Muscle layer of duodenum (tissue), 2 donors: ENCODE data around the gene CDH20.

Experiments
- H3K27ac ChIP-seq: one replicate; pipeline ENCODE4 v1.7.0; 2013; ENCODE audit warnings: mild to moderate bottlenecking, low read length
- H3K27me3 ChIP-seq: one replicate; pipeline ENCODE4 v1.7.0; 2013; ENCODE audit warnings: low read depth, mild to moderate bottlenecking, control low read depth, low read length
- H3K36me3 ChIP-seq, 2 donors: one replicate each; pipeline ENCODE4 v1.7.0; 2013; ENCODE audit warnings: low read length in 2 of 2, control low read depth in 1 of 2, mild to moderate bottlenecking in 1 of 2; ENCODE audit not compliant: insufficient read depth in 2 of 2, control insufficient read depth in 1 of 2
- H3K4me1 ChIP-seq, 2 donors: one replicate each; pipeline ENCODE4 v1.7.0; 2013; ENCODE audit warnings: low read length in 2 of 2, mild to moderate bottlenecking in 2 of 2, control low read depth in 1 of 2, moderate library complexity in 1 of 2; ENCODE audit not compliant: insufficient read depth in 2 of 2, control insufficient read depth in 1 of 2
- H3K4me3 ChIP-seq, 2 donors: one replicate each; pipeline ENCODE4 v1.7.0; 2013; ENCODE audit warnings: low read length in 2 of 2, low read depth in 1 of 2, mild to moderate bottlenecking in 1 of 2
- H3K9me3 ChIP-seq, 2 donors: one replicate each; pipeline ENCODE4 v1.7.0; 2013; ENCODE audit warnings: low read length in 2 of 2, control low read depth in 1 of 2, mild to moderate bottlenecking in 1 of 2; ENCODE audit not compliant: control insufficient read depth in 1 of 2
- donor health status: healthy.

CDH20 gene

DNA sequence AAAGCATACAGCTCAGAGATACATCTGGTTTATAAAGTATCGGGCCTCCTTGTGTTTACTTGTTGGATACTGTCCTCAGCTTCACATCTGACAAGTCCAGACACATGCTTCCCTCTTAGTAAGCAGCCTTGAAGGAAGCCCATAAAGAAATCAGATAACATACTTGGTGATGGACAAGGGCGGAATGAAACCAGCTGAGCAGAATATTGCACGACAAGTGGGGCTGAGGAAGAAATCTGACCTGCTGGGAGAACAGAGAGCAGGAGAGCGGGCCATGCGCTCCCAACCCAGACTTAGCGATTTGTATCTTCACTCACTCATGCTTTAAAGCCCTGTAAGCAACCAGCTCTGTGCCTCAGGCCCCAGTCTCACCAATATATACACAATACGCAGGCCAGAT lies 208.4 kb downstream of the CDH20 start:
- no peaks in the 10 kb centered on the region for H3K36me3 ChIP-seq

DNA sequence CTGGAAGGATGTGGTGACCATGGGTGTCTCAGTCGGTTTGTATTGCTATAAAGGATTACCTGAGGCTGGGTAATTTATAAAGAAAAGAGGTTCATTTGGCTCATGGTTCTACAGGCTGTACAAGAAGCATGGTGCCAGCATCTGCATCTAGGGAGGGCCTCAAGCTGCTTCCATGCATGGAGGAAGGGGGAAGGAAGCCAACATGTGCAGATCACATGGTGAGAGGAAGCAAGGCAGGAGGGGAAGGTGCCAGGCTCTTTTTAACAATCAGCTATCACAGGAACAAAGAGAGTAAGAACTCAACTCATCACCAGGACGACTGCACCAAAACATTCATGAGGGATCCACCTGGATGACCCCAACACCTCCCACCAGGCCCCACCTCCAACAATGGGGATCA lies 209.4 kb downstream of the CDH20 start:
- Histone ChIP-seq H3K27ac (no peak overlapping the region), H3K36me3 (no peaks in the 10 kb centered on the region), H3K4me1 (no peaks in the 10 kb centered on the region), H3K9me3 (no peaks in the 10 kb centered on the region), H3K27me3 (no peaks in the 10 kb centered on the region), H3K4me3 (no peak overlapping the region)

More for the DNA sequence above, 208.4 kb downstream of the CDH20 start:
- no peaks in the 10 kb centered on the region for H3K4me1 ChIP-seq
- H3K27me3 ChIP-seq, result no peaks in the 10 kb centered on the region
- H3K9me3 ChIP-seq, result no peaks in the 10 kb centered on the region
- H3K27ac ChIP-seq, result no peak overlapping the region
- no peak overlapping the region for H3K4me3 ChIP-seq

DNA sequence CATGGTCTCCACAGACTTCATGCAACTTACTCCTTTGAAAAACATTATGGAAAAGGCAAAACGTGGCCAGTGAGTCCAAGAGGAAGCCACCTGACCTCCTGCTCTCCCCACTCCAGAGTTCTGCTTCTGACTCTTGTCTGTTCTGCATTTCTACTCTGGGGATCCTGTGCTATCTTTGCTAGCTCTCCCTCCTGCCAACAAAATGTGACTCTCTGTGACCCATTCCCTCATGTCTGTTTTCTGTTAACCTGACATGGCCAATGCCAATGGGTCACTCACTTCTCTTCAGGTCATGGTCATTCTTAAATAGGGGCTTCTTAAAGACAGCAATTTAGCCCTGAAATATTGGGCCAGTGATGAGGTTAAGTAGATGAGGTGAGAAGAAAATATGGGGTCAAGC lies 210.3 kb downstream of the CDH20 start:
- Histone ChIP-seq H3K9me3 (no peaks in the 10 kb centered on the region), H3K4me3 (no peak overlapping the region), H3K27me3 (no peaks in the 10 kb centered on the region), H3K27ac (no peak overlapping the region), H3K36me3 (no peaks in the 10 kb centered on the region), H3K4me1 (no peaks in the 10 kb centered on the region)

DNA sequence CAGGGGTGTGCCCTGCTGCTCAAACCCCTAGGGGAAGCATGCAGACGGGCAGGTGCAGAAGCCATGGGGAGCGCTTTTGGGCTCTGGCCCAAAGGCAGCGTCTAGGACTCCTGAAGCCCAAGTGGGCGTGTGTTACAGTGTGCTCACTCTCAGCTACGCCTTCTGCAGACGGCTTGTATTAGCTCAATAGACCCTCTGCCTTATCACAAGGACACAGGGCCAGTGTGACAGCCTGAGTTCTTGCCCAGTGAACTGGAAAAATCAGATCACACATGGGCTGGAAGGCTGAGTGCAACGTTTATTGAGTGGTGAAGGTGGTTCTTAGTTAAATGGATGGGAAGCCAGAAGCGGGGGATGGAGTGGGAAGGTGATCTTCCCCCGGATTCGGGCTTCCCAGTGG lies 210.9 kb downstream of the CDH20 start:
- Histone ChIP-seq H3K4me3 (no peak overlapping the region), H3K36me3 (no peaks in the 10 kb centered on the region), H3K27me3 (no peaks in the 10 kb centered on the region), H3K4me1 (no peaks in the 10 kb centered on the region), H3K27ac (no peak overlapping the region), H3K9me3 (no peaks in the 10 kb centered on the region)

DNA sequence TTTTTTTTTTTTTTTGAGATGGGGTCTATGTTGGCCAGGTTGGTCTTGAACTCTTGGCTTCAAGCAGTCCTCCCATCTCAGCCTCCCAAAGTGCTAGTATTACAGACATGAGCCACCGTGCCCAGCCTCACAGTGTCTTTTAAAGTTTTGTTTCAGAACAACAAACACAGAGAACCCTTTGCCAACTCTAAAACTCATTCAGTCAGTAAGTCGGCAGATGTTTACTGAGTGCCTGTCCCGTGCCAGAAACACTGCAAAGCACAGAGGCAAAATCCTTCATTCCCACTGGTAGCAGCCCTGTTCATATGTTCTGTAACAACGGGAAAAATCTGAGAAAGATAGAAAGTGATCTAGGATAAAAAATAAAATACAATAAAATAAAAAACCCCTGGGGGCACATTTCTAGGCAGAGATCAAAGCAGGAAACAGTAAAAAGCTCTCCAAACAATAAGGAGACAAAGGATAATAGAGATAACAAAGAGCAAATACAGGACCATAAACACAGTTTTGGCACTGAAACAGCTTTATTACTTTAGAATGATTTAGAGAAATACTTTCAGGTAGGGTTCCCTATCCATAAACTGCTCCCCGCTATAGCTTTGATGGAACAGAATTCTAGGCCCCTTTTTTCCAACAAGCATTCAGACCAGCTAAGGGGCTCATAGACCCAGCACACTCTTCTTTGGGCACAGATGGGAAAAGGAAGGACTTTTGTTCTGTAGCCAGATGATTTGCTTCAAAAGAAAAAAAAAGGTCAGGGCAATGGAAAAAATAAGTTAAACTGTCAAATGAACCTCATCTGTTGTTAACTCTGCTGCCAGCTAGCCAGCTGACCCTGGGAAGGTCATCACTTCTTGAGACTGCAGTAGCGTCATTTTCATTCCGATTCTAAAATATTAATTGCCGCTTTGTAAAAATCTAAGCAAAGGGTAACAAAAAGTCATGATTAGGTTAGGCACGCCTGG lies 212.3 kb downstream of the CDH20 start:
- Histone ChIP-seq H3K36me3 (no peaks in the 10 kb centered on the region), H3K9me3 (no peaks in the 10 kb centered on the region), H3K27ac (no peak overlapping the region), H3K4me3 (no peak overlapping the region), H3K27me3 (no peaks in the 10 kb centered on the region), H3K4me1 (no peaks in the 10 kb centered on the region)

DNA sequence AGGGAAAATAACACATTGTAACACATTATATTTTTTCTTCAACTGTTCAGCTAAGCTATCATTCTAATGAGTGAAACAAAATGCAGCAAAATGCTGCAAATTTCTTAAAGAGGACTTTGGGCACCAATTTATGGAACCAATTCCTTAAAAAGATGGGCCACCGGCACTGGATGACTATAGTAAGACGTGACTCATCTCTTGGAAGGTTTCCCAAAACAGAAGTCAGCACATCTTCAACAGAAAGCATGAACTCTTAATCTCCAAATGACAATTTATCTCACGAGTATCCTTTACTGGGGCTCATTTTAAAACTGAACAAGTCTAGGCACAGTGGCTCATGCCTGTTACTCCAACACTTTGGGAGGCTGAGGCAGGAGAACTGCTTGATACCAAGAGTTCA lies 213.4 kb downstream of the CDH20 start:
- Histone ChIP-seq H3K9me3 (no peaks in the 10 kb centered on the region), H3K4me3 (no peak overlapping the region), H3K36me3 (no peaks in the 10 kb centered on the region), H3K27ac (no peak overlapping the region), H3K27me3 (no peaks in the 10 kb centered on the region), H3K4me1 (no peaks in the 10 kb centered on the region)

DNA sequence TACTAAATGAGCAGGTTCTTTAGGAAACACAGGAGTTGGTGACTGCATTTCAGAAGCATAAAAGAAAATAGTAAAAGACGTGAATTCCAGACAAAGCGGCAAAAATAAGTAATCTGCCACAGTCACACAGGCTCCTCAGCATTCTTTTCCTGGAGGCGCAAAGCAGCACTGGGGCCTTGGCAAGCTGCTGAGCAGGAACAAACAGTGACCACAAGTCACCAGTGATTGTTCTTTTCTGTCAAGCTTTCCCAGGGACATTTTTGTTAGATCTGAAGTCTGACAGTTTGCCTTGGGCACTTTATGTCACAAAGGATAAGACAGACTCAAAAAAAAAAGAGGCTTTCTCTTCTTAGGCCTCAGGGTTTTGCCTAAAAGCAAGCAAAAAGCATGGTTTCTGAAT lies 216.2 kb downstream of the CDH20 start:
- H3K4me1 ChIP-seq, result no peaks in the 10 kb centered on the region
- no peaks in the 10 kb centered on the region for H3K27me3 ChIP-seq
- no peak overlapping the region for H3K27ac ChIP-seq
- H3K9me3 ChIP-seq, result no peaks in the 10 kb centered on the region
- no peaks in the 10 kb centered on the region for H3K36me3 ChIP-seq
- no peak overlapping the region for H3K4me3 ChIP-seq

DNA sequence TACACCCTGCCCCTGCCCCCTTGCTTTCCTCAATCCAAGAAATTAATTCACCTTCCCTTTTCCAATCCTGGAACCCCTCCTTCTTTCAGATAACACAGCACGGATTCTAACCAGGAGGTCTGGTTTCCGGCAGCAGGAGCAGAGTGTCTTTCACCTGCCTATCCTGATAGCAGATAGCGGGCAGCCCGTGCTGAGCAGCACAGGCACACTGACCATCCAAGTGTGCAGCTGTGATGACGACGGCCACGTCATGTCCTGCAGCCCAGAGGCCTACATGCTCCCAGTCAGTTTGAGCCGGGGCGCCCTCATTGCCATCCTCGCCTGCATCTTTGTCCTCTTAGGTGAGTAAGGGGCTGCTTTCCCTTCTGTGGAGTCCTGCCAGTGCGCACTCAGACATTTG lies 216.7 kb downstream of the CDH20 start:
- H3K36me3 ChIP-seq, result no peaks in the 10 kb centered on the region
- H3K27ac ChIP-seq, result no peak overlapping the region

DNA sequence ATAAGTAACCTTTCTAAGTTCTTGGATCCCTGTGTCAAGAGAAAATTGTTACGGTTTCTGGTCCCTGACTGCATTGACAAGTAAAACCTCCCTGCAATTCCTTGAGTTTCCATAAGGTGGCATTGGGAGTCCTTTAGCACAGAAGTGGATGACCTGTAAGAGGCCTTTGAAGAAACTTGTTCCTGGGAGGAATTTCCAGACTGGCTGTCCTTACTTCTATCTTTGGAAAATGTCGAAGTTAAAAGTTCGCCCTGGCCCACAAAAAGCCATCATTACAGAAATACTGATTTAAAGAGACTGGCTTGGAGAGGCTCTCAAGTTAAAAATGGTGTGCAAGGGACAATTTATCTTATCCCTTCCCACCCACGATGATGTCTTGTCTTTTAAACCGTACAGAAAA lies 218.4 kb downstream of the CDH20 start:
- Histone ChIP-seq H3K27me3 (no peaks in the 10 kb centered on the region), H3K27ac (no peak overlapping the region), H3K4me1 (no peaks in the 10 kb centered on the region), H3K36me3 (no peaks in the 10 kb centered on the region), H3K9me3 (no peaks in the 10 kb centered on the region), H3K4me3 (no peak overlapping the region)

More for the DNA sequence above, 216.7 kb downstream of the CDH20 start:
- Histone ChIP-seq H3K4me1 (no peaks in the 10 kb centered on the region), H3K4me3 (no peak overlapping the region), H3K27me3 (no peaks in the 10 kb centered on the region), H3K9me3 (no peaks in the 10 kb centered on the region)

DNA sequence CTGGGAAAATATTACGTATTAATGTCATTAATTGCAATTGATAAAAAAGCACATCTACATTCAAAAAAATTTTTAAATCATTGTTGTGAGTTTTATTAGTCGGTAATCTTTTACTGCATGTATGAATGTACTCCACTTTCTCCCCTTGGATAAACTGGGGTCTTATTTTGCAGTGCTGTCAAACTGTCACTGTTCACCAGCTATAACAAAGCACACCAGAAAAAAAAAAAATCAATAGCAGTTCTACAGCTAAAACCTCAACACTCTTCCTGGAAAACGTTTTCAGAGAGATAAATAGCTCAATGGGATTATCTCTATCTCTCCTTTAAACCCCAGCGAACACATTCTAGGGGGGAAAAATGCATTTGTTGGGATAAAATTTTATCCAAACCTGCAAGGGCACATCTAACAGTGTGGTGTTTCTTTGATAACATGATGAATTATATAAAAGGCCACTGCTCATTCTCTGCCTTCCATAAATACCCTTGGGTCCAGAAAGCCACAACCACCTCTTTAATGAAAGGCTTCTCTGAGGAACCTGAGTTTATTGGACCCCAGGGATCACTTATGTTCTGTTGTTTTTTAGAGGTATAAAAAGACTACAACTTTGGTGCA lies 219.9 kb downstream of the CDH20 start:
- Histone ChIP-seq H3K27ac (no peak overlapping the region), H3K4me1 (no peaks in the 10 kb centered on the region), H3K4me3 (no peak overlapping the region), H3K9me3 (no peaks in the 10 kb centered on the region), H3K27me3 (no peaks in the 10 kb centered on the region), H3K36me3 (no peaks in the 10 kb centered on the region)

DNA sequence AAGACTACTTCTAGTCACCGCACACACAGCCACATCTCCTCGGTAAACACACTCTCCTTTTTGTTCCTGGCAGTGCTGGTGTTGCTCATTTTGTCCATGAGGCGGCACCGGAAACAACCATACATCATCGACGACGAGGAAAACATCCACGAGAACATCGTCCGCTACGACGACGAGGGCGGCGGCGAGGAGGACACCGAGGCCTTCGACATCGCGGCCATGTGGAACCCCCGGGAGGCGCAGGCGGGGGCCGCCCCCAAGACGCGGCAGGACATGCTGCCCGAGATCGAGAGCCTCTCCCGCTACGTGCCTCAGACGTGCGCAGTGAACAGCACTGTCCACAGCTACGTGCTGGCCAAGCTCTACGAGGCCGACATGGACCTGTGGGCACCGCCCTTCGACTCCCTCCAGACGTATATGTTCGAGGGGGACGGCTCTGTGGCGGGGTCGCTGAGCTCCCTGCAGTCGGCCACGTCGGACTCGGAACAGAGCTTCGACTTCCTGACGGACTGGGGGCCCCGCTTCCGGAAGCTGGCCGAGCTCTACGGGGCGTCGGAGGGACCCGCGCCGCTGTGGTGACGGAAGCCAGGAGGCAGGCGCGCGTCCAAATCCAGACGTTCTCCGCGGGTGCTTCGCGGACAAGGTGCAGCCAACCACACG lies 221.0 kb downstream of the CDH20 start:
- no peaks in the 10 kb centered on the region for H3K36me3 ChIP-seq
- H3K4me3 ChIP-seq, result peak overlapping the region; percentile 16 to 46
- H3K27ac ChIP-seq, result no peak overlapping the region
- H3K27me3 ChIP-seq, result no peaks in the 10 kb centered on the region
- H3K4me1 ChIP-seq, result no peaks in the 10 kb centered on the region
- H3K9me3 ChIP-seq, result no peaks in the 10 kb centered on the region
